Stimulated activated CD8-positive, alpha-beta memory T cell treated with anti-CD3 and anti-CD28 coated beads, Interleukin-15, amount 100 ng/mL, for 24 hours (primary cell): Measurements from ENCODE around the gene ASPDH.
A peak's percentile ranks its signal among the peaks of the same experiment; 100 is the strongest.
"Not testable (repeated sequence)": the region's sequence is repeated elsewhere in the genome, so short reads cannot be mapped to it uniquely, and the experiment has no call there.

Experiments
- DNase-seq: peaks from one replicate; pipeline ENCODE4 v3.0.0-alpha.2; 2020; ENCODE audit warnings: low read depth

ASPDH gene

DNA sequence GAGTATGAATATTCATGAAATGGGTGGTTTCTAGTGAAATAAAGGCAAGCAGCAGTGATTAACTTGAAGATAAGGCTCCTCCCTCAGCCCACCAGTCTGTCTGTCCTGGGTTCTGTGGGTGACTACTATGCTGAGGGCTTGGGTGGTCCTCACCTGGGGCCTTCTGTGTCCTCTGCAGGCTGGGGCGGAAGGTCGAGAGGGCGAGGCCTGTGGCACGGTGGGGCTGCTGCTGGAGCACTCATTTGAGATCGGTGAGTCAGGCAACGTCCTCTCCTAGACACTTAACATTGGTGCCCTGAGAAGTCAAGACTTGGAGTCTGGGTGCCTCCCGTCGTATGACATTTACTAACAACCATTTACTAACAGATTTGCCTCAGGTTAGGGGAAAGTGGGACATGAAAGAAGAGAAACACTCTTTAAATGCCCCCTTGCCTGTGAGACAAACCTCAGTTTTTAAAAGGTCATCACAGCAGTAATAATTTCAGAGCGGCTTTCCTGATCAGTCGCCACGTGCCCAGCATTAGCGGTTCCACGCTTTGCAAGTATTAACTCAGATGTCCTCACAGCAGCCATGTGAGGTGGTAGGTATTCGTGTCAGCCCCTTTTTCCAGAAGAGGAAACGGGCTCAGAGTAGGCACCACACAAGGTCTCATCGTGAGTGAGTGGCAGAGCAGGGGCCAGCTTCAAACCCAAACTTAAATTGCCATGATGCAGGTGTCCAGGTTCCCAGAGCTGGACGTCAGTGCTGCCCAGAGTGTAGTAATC is 35.8 kb downstream of the ASPDH start:
- DNase-seq, result no peak

DNA sequence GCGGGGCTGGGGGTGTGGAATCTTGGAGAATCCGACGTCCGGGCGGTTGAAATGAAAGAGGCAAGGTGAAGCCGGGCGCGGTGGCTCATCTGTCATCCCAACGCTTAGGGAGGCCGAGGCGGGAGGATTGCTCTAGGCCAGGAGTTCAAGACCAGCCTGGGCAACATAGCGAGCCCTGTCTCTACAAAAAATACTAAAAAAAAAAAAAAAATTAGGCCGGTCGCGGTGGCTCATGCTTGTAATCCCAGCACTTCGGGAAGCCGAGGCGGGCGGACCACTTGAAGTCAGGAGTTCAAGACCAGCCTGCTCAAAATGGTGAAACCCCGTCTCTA is 36.8 kb downstream of the ASPDH start:
- DNase-seq, result no peak

DNA sequence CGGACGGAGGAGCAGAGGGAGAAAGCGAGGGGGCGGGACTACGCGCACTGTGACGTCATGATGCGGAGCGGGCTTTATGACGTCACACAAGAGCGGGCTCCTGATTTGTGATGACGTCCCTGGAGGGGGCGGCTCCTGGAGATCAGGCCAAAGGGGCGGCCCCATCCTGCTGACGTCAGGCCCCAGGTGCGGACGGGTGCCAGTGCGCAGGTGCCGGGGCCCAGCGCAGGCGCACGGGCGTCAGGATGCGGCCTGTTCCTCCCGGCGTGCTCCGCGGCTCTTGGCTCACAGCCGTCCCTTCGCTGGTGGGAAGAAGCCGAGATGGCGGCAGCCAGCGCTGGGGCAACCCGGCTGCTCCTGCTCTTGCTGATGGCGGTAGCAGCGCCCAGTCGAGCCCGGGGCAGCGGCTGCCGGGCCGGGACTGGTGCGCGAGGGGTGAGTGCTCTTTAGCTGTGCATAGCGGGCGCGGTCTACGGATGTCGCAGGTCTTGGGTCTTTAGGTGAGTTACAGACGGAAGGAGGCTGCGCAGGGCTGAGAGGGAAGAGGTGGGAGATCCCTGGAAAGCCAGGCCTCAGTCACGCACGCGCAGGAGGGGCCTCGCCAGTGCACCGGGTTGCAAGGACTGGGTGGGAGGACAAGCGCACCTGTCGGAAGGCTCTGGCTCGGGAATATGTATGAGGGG is 37.3 kb downstream of the ASPDH start, which contains the start of the genes EMC10 and GARIN5A:
TSS of gene EMC10 (plus strand) at position 284 of the 683 bp plus-strand sequence. CDS start at position 322, 38 bp downstream.
TSS of gene GARIN5A (minus strand) at position 625 of the 683 bp plus-strand sequence. CDS start at position 165, 460 bp downstream.
- peak; percentile 79 for DNase-seq

DNA sequence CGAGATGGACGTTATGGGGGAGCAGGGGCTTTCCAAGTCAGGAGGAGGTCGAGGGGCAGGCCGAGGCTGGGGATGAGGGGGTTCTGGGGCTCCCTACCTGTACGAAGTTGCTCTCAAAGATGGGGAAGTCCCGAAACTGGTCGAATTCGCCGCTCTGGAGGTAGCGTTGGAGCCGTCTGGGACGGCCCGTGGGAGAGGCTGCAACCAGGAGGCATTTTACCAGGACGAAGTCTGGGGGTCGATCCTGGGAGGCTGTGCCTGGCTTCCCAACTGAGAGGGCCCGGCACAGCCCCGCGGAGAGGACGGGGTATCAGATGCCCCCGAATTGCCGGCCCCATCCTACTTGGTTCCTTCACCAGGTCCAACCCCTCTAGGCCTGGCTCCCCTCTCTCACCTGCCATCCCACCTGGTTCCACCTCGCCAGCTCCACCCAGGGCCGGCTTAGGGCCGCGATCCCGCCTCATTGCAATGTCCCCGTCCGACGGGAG is 37.9 kb downstream of the ASPDH start:
- DNase-seq, result no peak

DNA sequence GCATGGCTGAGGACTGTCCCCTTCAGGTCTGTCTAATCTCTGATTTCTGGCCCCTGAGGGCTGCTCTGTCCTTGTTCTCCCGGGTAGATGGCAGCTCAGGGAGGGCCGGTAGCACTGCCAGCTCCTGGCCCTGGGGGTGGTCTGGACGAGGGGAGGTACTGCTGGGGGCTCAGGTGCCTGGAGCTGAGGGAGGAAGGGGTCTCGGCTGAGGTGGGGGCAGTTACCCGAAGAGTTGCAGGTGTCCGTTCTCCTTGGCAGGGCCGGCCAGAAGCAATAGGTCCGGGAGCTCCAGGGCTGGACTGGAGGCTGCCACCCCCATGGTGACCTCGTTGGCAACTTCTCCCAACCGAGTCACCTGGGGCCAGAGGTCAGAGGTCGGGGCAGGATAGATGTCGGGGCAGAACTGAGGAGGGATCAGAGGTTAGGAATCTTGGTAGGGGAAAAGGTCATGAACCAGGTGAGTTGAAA is 38.6 kb downstream of the ASPDH start:
- no peak for DNase-seq

DNA sequence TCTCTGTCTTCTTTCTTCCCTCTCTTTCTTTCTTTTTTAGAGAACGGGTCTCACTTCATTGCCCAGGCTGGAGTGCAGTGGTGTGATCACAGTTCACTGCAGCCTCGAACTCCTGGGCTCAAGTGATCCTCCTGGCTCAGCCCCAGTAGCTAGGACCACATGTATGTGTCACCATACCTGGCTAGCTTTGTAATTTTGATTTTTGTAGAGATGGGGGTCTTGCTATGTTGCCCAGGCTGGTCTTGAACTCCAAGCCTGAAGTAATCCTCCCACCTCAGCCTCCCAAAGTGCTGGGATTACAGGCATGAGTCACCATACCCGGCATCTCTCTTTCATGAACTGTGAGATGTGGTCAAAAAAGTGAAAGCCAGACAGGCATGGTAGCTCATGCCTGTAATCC is 40.4 kb downstream of the ASPDH start:
- DNase-seq, result not testable (repeated sequence)

DNA sequence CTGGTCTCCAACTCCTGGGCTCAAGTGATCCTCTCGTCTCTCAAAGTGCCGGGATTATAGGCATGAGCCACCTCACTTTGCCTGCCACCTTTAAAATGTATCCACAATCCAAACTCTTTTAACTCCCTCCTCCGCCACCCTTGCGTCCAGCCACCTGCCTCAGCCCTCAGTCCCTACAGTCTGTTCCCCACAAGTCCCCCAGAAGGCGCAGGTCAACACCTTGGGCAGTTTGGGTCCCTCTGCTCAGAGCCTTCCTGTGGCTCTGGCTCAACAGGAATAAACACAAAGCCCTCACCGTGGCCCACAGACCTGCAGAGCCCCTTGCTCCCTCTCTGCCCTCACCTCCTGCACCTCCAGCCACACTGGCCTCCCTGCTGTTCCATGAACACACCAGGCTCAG is 44.9 kb downstream of the ASPDH start:
- no peak for DNase-seq

DNA sequence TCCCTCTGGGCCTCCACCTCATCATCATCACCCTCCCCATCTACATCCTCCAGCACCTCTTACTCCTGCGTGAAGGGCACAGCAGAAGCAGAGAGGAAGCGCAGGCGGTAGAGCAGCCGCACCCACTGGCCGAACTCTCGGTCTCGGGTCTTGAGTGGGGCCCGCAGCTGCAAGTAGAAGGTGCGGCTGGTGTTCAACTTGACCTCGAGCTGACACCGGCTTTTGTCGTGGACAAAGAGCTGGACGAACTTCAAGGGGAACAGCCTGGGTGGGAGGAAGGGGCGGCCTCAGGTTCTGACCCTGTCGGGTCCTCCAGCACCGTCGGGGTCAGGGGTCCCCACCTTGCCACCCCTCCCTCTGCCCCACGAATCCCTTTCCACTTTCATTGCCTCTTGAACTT is 46.1 kb downstream of the ASPDH start:
- no peak for DNase-seq

DNA sequence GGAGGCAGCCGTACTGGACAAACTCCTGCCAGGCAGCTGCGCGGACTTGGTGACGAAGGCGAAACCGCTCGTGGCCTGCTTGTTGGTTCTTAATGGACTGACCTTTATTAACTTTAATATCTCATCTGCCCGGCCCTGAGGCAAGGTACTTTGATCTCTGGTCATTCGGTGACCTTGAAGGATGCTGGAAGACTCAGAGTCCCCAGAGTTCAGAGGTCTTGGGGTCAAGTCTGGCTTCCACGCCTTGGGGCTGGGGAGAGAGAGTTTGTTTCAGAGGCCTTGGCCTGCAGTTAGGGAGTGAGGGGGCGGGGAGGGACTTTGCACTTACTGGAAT is 47.0 kb downstream of the ASPDH start:
- no peak for DNase-seq

DNA sequence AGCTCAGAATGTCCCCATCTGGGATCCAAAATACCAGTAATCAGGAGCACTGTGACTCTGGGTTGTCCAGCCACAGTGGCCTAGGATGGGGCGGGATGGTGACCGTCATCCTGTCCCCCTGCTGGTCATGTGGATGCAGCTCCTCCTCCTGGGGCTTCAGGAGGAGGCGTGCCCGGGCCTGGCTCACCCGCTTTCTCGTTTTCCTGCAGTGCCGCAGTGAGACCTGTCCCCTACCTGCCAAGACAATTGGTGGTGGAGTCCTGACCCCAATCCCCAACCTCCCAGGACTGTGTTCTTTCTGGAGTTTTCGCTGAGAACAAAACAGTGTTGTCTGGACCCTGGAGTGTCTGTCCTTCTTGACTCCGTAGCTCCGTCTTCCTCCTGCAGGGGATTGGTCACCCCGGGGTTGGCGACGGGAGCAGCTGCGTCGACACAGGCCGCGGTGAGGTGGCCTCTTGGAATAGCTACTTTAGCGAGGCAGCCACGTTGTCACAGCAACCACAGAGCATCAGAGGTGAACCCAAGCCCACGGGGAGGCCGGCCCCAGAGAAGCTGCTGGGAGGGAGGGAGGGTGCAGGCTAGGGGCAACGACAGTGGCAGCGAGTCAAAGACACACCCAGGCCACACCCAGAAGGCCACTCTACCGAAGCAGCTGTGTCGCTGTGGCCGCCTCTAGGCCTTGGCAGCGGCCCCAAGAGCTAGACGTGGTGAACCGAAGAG is 47.6 kb downstream of the ASPDH start:
- no peak for DNase-seq

DNA sequence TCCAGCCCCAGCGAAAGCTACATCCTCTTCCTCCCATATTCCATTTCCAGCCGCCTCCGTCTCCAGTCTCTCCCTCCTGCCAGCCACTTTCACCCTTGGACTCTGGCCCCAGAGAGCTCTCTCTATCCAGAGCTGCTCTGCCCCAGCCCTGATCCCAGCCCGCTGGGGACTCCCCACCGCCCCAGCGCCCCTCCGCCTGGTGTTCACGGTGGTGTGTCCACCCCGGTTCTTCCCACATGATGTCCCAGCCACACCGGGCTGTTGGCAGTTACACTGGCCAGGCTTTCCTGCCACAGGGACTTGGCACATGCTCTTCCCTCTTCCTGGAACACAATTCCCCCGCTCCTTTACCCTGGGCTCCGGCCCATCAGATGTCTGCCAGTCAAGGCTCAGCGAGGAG is 48.7 kb downstream of the ASPDH start:
- DNase-seq, result no peak

DNA sequence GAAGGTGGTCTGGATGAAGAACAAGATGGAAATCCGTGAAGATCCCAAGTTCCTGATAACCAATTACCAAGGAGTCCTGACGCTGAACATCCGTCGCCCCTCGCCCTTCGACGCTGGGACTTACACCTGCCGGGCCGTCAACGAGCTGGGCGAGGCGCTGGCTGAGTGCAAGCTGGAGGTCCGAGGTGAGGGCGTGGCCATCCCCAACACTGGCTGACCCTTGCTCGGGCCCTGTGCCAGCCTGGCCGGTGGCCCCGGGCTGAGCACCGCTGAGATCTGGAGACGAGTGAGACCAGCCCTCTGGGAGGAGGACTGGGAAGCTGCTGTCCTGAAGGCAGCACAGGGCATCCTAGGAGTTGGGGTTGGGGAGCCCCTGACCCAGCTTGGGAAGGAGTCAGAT is 49.4 kb downstream of the ASPDH start:
- no peak for DNase-seq

DNA sequence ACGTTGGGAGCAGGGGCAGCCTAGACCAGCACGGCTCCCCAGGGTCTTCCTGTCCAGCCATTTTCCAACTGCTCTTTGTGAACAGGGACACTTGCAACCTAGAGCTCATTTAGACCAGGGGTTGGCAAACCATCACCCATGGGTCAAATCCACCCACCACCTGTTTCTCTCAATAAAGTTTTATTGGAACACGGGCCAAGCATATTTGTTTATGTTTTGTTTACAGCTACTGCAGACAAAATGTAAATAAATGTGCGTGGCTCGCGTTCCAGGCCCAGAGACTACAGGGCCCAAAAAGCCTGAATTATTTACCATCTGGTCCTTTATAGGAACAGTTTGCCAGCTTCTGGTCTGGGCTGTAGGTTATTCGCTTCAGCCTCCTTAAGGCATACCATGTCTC is 50.7 kb downstream of the ASPDH start:
- DNase-seq, result no peak
